Measurements from ENCODE around the gene ABCC2. TPM values are rescaled to one million over a fixed set of nuclear protein-coding genes. Genes with fewer than 3 reads are reported as not detected.

The ABCC2 gene
- polyA plus RNA-seq, 1 donor (not counting 4 experiments of a cell fraction or from before 2014, with no cell fraction given): 2.5 TPM

DNA sequence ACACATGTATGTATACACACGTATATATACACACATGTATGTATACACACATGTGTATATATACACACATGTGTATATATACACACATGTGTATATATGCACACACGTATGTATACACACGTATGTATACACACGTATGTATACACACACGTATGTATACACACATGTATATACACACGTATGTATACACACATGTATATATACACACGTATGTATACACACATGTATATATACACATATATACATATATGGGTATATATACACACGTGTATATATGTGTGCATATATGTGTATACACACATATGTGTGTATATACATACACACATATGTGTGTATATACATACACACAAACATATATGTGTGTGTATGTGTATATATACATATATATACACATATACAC is 31.7 kb downstream of the ABCC2 start:
- Histone ChIP-seq H3K4me2 (ENCODE audit: control insufficient read depth, extremely low read depth, insufficient read depth, low read depth, low read length) (no peak overlapping the region), H4K20me1 (ENCODE audit: control insufficient read depth, extremely low read depth, insufficient read depth, low read length) (no peaks in the 10 kb centered on the region), H3K27me3 (ENCODE audit: control insufficient read depth, extremely low read depth, insufficient read depth, low read length) (no peaks in the 10 kb centered on the region), H3K9me3 (ENCODE audit: control insufficient read depth, low read depth, low read length) (no peaks in the 10 kb centered on the region), H3K36me3 (ENCODE audit: control insufficient read depth in 2 of 2, extremely low read depth in 1 of 2, insufficient read depth in 2 of 2, low read length in 2 of 2) (peaks cover 0 to 3% of the 10 kb centered on the region in 2 experiments), H3K9me1 (ENCODE audit: control insufficient read depth, extremely low read depth, insufficient read depth, low read length) (no peaks in the 10 kb centered on the region), H3K27ac (ENCODE audit: control insufficient read depth, insufficient read depth, low read length) (no peak overlapping the region), H3K9ac (ENCODE audit: control insufficient read depth, extremely low read depth, insufficient read depth, low read length) (no peak overlapping the region), H3K4me3 (ENCODE audit: control insufficient read depth in 2 of 3, extremely low read depth in 1 of 3, insufficient read depth in 2 of 3, low read depth in 1 of 3, low read length in 3 of 3) (no peak overlapping the region), H3K79me2 (ENCODE audit: control insufficient read depth, insufficient read depth, low read length) (no peaks in the 10 kb centered on the region), H2AFZ (ENCODE audit: control insufficient read depth, low read length) (no peak overlapping the region), H3K4me1 (ENCODE audit: control insufficient read depth, extremely low read depth, insufficient read depth, low read length) (no peaks in the 10 kb centered on the region)
- no peak for FAIRE-seq
- no peak for TF ChIP-seq EZH2 (IDR thresholded peaks at IDR 0.05; ENCODE audit: low read length)
- TF ChIP-seq, protein P1, sequence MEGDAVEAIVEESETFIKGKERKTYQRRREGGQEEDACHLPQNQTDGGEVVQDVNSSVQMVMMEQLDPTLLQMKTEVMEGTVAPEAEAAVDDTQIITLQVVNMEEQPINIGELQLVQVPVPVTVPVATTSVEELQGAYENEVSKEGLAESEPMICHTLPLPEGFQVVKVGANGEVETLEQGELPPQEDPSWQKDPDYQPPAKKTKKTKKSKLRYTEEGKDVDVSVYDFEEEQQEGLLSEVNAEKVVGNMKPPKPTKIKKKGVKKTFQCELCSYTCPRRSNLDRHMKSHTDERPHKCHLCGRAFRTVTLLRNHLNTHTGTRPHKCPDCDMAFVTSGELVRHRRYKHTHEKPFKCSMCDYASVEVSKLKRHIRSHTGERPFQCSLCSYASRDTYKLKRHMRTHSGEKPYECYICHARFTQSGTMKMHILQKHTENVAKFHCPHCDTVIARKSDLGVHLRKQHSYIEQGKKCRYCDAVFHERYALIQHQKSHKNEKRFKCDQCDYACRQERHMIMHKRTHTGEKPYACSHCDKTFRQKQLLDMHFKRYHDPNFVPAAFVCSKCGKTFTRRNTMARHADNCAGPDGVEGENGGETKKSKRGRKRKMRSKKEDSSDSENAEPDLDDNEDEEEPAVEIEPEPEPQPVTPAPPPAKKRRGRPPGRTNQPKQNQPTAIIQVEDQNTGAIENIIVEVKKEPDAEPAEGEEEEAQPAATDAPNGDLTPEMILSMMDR (optimal IDR thresholded peaks at IDR 0.05 in 1 of 3, IDR thresholded peaks at IDR 0.05 in 1 of 3, conservative IDR thresholded peaks at IDR 0.05 in 1 of 3; ENCODE audit: extremely low read depth in 1 of 3, insufficient read depth in 2 of 3, low read length in 3 of 3): no peak
- no peak for DNase-seq (ENCODE audit: low read depth, low spot score)
- dilution Hi-C loops (cut with MboI; ENCODE audit: extremely low pct_ligation_motif_present, low sequenced_read_pairs): no loop called here

DNA sequence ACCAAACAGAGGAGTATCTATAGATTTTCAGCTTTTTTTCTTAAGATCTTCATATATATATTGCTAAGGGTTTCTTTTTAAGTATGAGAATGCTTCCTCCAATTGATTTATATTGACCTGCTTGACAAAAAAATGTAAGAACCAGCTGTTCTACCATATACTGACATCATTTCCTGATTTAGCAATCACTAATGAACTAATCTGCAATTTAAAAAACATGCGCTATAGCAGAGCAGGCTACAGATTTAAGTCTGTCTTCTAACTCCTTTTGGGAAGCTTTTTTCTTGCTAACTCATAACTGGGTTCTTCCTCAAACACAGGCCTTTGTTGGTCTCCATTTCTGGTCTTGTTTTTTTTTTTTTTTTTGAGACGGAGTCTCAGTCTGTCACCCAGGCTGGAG is 33.2 kb downstream of the ABCC2 start:
- no peak overlapping the region for H2AFZ ChIP-seq (ENCODE audit: control insufficient read depth, low read length)
- no peak overlapping the region for H3K4me2 ChIP-seq (ENCODE audit: control insufficient read depth, extremely low read depth, insufficient read depth, low read depth, low read length)
- DNase-seq (ENCODE audit: low read depth, low spot score) (no peak), FAIRE-seq (no peak)
- TF ChIP-seq, protein P1 (optimal IDR thresholded peaks at IDR 0.05 in 1 of 3, IDR thresholded peaks at IDR 0.05 in 1 of 3, conservative IDR thresholded peaks at IDR 0.05 in 1 of 3; ENCODE audit: extremely low read depth in 1 of 3, insufficient read depth in 2 of 3, low read length in 3 of 3): no peak
- TF ChIP-seq EZH2 (IDR thresholded peaks at IDR 0.05; ENCODE audit: low read length): no peak
- H3K79me2 ChIP-seq (ENCODE audit: control insufficient read depth, insufficient read depth, low read length): no peaks in the 10 kb centered on the region
- no peaks in the 10 kb centered on the region for H4K20me1 ChIP-seq (ENCODE audit: control insufficient read depth, extremely low read depth, insufficient read depth, low read length)
- no peaks in the 10 kb centered on the region for H3K9me3 ChIP-seq (ENCODE audit: control insufficient read depth, low read depth, low read length)
- H3K9ac ChIP-seq (ENCODE audit: control insufficient read depth, extremely low read depth, insufficient read depth, low read length): no peak overlapping the region
- H3K27me3 ChIP-seq (ENCODE audit: control insufficient read depth, extremely low read depth, insufficient read depth, low read length): no peaks in the 10 kb centered on the region
- no peaks in the 10 kb centered on the region for H3K4me1 ChIP-seq (ENCODE audit: control insufficient read depth, extremely low read depth, insufficient read depth, low read length)
- H3K4me3 ChIP-seq (ENCODE audit: control insufficient read depth in 2 of 3, extremely low read depth in 1 of 3, insufficient read depth in 2 of 3, low read depth in 1 of 3, low read length in 3 of 3): no peak overlapping the region
- H3K36me3 ChIP-seq (ENCODE audit: control insufficient read depth in 2 of 2, extremely low read depth in 1 of 2, insufficient read depth in 2 of 2, low read length in 2 of 2): peaks cover 0 to 3% of the 10 kb centered on the region in 2 experiments
- no peak overlapping the region for H3K27ac ChIP-seq (ENCODE audit: control insufficient read depth, insufficient read depth, low read length)
- dilution Hi-C loops (cut with MboI; ENCODE audit: extremely low pct_ligation_motif_present, low sequenced_read_pairs): no loop called here
- no peaks in the 10 kb centered on the region for H3K9me1 ChIP-seq (ENCODE audit: control insufficient read depth, extremely low read depth, insufficient read depth, low read length)

Measured in keratinocyte (primary cell).